Ishikawa (cell line): ENCODE measurements around the gene TANGO6.

Experiments used
- EGR1 ChIP-seq: IDR thresholded peaks from 2 replicates; pipeline ENCODE4 v1.6.1; 2012
- EP300 ChIP-seq: IDR thresholded peaks from 2 replicates; pipeline ENCODE4 v1.6.1; 2012; ENCODE audit warnings: borderline replicate concordance
- FOXM1 ChIP-seq: IDR thresholded peaks from 2 replicates; pipeline ENCODE4 v1.6.1; 2012; ENCODE audit warnings: low read depth, borderline replicate concordance
- MAX ChIP-seq: IDR thresholded peaks from 2 replicates; pipeline ENCODE4 v1.6.1; 2012
- NFIC ChIP-seq: IDR thresholded peaks from 2 replicates; pipeline ENCODE4 v1.6.1; 2012
- RAD21 ChIP-seq: IDR thresholded peaks from 2 replicates; pipeline ENCODE4 v1.6.1; 2012; ENCODE audit warnings: low read depth
- USF1 ChIP-seq: IDR thresholded peaks from 2 replicates; pipeline ENCODE4 v1.6.1; 2012
- YY1 ChIP-seq: IDR thresholded peaks from 2 replicates; pipeline ENCODE4 v1.6.1; 2012; ENCODE audit warnings: low read depth

- TF ChIP-seq NFIC (no peak), MAX (no peak), EGR1 (no peak), RAD21 (no peak), EP300 (no peak), USF1 (no peak), YY1 (no peak), FOXM1 (no peak)
Observed at GRCh38 chr16:68994324-68994723, 151.0 kb downstream of the TANGO6 start.
